MM.1S (cell line): ENCODE data around the gene CERS6.

Source experiments
- DNase-seq: peaks from one replicate; pipeline ENCODE4 v3.0.0-alpha.2; 2015
- H2AFZ ChIP-seq: fragments of 300-600 bp; sonication (generic); 2 replicates; pipeline ENCODE4 v1.6.0; 2016; ENCODE audit warnings: antibody characterized with exemption, low read length
- H3F3A ChIP-seq: fragments of 300-600 bp; sonication (generic); 2 replicates; pipeline ENCODE4 v1.6.1; 2016; ENCODE audit warnings: mild to moderate bottlenecking, antibody characterized with exemption, low read length, moderate library complexity, mixed read lengths; ENCODE audit not compliant: insufficient read depth
- H3K27ac ChIP-seq: fragments of 300-600 bp; sonication (generic); 2 replicates; pipeline ENCODE4 v1.5.1; 2016; ENCODE audit warnings: mild to moderate bottlenecking, low read length
- H3K27me3 ChIP-seq: fragments of 300-600 bp; sonication (generic); replicated peaks from 2 replicates; pipeline ENCODE4 v1.6.0; 2016; ENCODE audit warnings: low read length; ENCODE audit not compliant: insufficient read depth
- H3K36me3 ChIP-seq: fragments of 300-600 bp; sonication (generic); replicated peaks from 2 replicates; pipeline ENCODE4 v1.6.1; 2016; ENCODE audit warnings: mild to moderate bottlenecking, low read length, mixed read lengths; ENCODE audit not compliant: insufficient read depth
- H3K4me1 ChIP-seq: fragments of 300-600 bp; sonication (generic); 2 replicates; pipeline ENCODE4 v1.6.1; 2016; ENCODE audit warnings: low read length, mixed read lengths
- H3K4me2 ChIP-seq: fragments of 300-600 bp; sonication (generic); 2 replicates; pipeline ENCODE4 v1.6.0; 2016; ENCODE audit warnings: low read depth, low read length
- H3K4me3 ChIP-seq: fragments of 300-600 bp; sonication (generic); 2 replicates; pipeline ENCODE4 v1.5.1; 2016; ENCODE audit warnings: low read length, mixed read lengths
- H3K79me2 ChIP-seq: fragments of 300-600 bp; sonication (generic); 2 replicates; pipeline ENCODE4 v1.6.1; 2016; ENCODE audit warnings: mixed run types, low read length, mixed read lengths
- H3K9ac ChIP-seq: fragments of 300-600 bp; sonication (generic); 2 replicates; pipeline ENCODE4 v1.6.1; 2016; ENCODE audit warnings: low read length, mixed read lengths
- H3K9me2 ChIP-seq: fragments of 300-600 bp; sonication (generic); replicated peaks from 2 replicates; pipeline ENCODE4 v1.6.1; 2016; ENCODE audit warnings: mild to moderate bottlenecking, low read length, mixed read lengths; ENCODE audit not compliant: insufficient read depth
- H3K9me3 ChIP-seq: fragments of 300-600 bp; sonication (generic); replicated peaks from 2 replicates; pipeline ENCODE4 v1.6.1; 2016; ENCODE audit warnings: mild to moderate bottlenecking, low read length, mixed read lengths; ENCODE audit not compliant: insufficient read depth
- H4K20me1 ChIP-seq: fragments of 300-600 bp; sonication (generic); 2 replicates; pipeline ENCODE4 v1.6.1; 2016; ENCODE audit warnings: mild to moderate bottlenecking, low read length, moderate library complexity, mixed read lengths; ENCODE audit not compliant: insufficient read depth
- CTCF ChIP-seq: fragments of 300-600 bp; sonication (generic); IDR thresholded peaks from 2 replicates; pipeline ENCODE4 v1.5.1; 2016; ENCODE audit warnings: antibody characterized with exemption, low read length, mixed read lengths
- EZH2 ChIP-seq: fragments of 300-600 bp; sonication (generic); optimal IDR thresholded peaks from 2 replicates; pipeline ENCODE3; 2017; ENCODE audit warnings: low read depth, mild to moderate bottlenecking, antibody characterized with exemption, low read length, mixed read lengths
- EZH2phosphoT487 ChIP-seq: fragments of 300-600 bp; sonication (generic); IDR thresholded peaks from 2 replicates; pipeline ENCODE4 v1.6.1; 2018; ENCODE audit warnings: antibody characterized with exemption, low read length

Gene CERS6

GRCh38 chr2:168787098-168787781, 331.2 kb downstream of the CERS6 start:
- DNase-seq, result no peak
- Histone ChIP-seq H3K36me3 (no peaks in the 10 kb centered on the region), H3K9ac (no peak overlapping the region), H3F3A (no peaks in the 10 kb centered on the region), H3K4me3 (no peak overlapping the region), H3K9me2 (no peaks in the 10 kb centered on the region), H3K27ac (no peak overlapping the region), H3K4me2 (no peak overlapping the region), H4K20me1 (no peaks in the 10 kb centered on the region), H3K9me3 (no peaks in the 10 kb centered on the region), H3K27me3 (no peaks in the 10 kb centered on the region), H3K79me2 (no peaks in the 10 kb centered on the region), H2AFZ (no peak overlapping the region), H3K4me1 (no peaks in the 10 kb centered on the region)
- TF ChIP-seq EZH2phosphoT487, result no peak
- TF ChIP-seq EZH2, result no peak
- no peak for TF ChIP-seq CTCF

- Histone ChIP-seq H3K9me3 (no peaks in the 10 kb centered on the region), H3K27me3 (no peaks in the 10 kb centered on the region), H3F3A (no peaks in the 10 kb centered on the region), H3K9ac (no peak overlapping the region), H3K79me2 (no peaks in the 10 kb centered on the region), H3K36me3 (no peaks in the 10 kb centered on the region), H3K9me2 (no peaks in the 10 kb centered on the region), H2AFZ (no peak overlapping the region), H4K20me1 (no peaks in the 10 kb centered on the region), H3K4me1 (no peaks in the 10 kb centered on the region), H3K4me2 (no peak overlapping the region), H3K27ac (no peak overlapping the region), H3K4me3 (no peak overlapping the region)
- no peak for DNase-seq
- TF ChIP-seq EZH2phosphoT487 (no peak), EZH2 (no peak), CTCF (no peak)
Observed at GRCh38 chr2:168787782-168788376, 331.8 kb downstream of the CERS6 start.

- no peak overlapping the region for H2AFZ ChIP-seq
- no peaks in the 10 kb centered on the region for H3K27me3 ChIP-seq
- no peak for TF ChIP-seq CTCF
- no peak for TF ChIP-seq EZH2phosphoT487
- no peak overlapping the region for H3K9ac ChIP-seq
- no peak overlapping the region for H3K4me3 ChIP-seq
- H3K36me3 ChIP-seq, result no peaks in the 10 kb centered on the region
- no peak for DNase-seq
- no peaks in the 10 kb centered on the region for H4K20me1 ChIP-seq
- no peak overlapping the region for H3K27ac ChIP-seq
- H3K79me2 ChIP-seq, result no peaks in the 10 kb centered on the region
- H3K4me1 ChIP-seq, result no peaks in the 10 kb centered on the region
- H3F3A ChIP-seq, result no peaks in the 10 kb centered on the region
- H3K9me3 ChIP-seq, result no peaks in the 10 kb centered on the region
- H3K9me2 ChIP-seq, result no peaks in the 10 kb centered on the region
- H3K4me2 ChIP-seq, result no peak overlapping the region
Observed at GRCh38 chr2:168789776-168790175, 333.7 kb downstream of the CERS6 start.
